HepG2 (cell line): ENCODE measurements around the gene CSTPP1.

ENCODE experiments used
- CBFB ChIP-seq: sonication (generic); formaldehyde crosslinking; IDR thresholded peaks from 2 replicates; pipeline ENCODE4 v1.4.0; 2020; ENCODE audit warnings: missing genetic modification reagents
- MAFK ChIP-seq, 2 experiments: IDR thresholded peaks in 1 of 2; conservative IDR thresholded peaks in 1 of 2; 2 replicates each; pipeline ENCODE4 v1.6.1; 2011; ENCODE audit warnings: improper control_type of control experiment in 2 of 2, low read length in 2 of 2
- NFYB ChIP-seq: sonication (generic); formaldehyde crosslinking; IDR thresholded peaks from 2 replicates; pipeline ENCODE4 v1.4.0; 2020; ENCODE audit warnings: missing genetic modification reagents
- POLR2AphosphoS5 ChIP-seq: IDR thresholded peaks from 2 replicates; pipeline ENCODE4 v1.6.1; 2012; ENCODE audit warnings: low read depth, low read length
- ZBTB3 ChIP-seq: sonication (generic); formaldehyde crosslinking; IDR thresholded peaks from 2 replicates; pipeline ENCODE4 v1.4.0; 2020; ENCODE audit warnings: low read depth, mild to moderate bottlenecking, moderate library complexity, missing genetic modification reagents, borderline replicate concordance
- ZNF670 ChIP-seq: sonication (generic); formaldehyde crosslinking; IDR thresholded peaks from 2 replicates; pipeline ENCODE4 v1.8.0; 2022; ENCODE audit warnings: mild to moderate bottlenecking, missing genetic modification reagents, borderline replicate concordance
- TF ChIP-seq, protein P1 (sequence below): IDR thresholded peaks from 2 replicates; pipeline ENCODE4 v1.6.1; 2012; ENCODE audit warnings: inconsistent platforms
- TF ChIP-seq, protein P2 (sequence below): sonication (generic); formaldehyde crosslinking; IDR thresholded peaks from 2 replicates; pipeline ENCODE4 v1.5.0; 2020; ENCODE audit warnings: mild to moderate bottlenecking, missing genetic modification reagents, moderate library complexity

DNA sequence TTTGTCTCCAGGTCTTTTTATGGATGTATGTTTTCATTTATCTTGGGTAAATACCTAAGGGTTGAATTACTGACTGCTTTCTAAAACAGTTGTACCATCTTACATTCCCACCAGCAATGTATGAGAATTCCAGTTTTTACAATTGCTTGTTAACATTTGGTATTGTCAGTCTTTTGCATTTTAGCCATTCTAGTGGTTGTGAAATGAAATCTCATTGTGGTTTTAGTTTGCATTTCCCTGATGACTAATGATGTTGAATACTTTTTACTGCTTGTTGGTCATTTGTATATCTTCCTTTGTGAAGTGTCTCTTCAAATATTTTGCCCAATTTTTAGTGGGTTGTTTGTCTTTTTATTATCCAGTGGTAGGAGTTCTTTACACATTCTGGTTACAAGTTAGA, 147.4 kb downstream of the CSTPP1 start:
- TF ChIP-seq, protein P1, sequence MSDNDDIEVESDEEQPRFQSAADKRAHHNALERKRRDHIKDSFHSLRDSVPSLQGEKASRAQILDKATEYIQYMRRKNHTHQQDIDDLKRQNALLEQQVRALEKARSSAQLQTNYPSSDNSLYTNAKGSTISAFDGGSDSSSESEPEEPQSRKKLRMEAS = no peak
- TF ChIP-seq CBFB (CRISPR knock-in tag) = no peak
- no peak for TF ChIP-seq MAFK (conservative IDR thresholded peaks at IDR 0.05 in 1 of 2, IDR thresholded peaks at IDR 0.05 in 1 of 2; ENCODE audit: low read length in 2 of 2)
- TF ChIP-seq POLR2AphosphoS5 = no peak
- no peak for TF ChIP-seq NFYB (CRISPR knock-in tag)
- TF ChIP-seq ZNF670 (CRISPR knock-in tag) = no peak
- TF ChIP-seq ZBTB3 (CRISPR knock-in tag) = no peak
- TF ChIP-seq, protein P2, sequence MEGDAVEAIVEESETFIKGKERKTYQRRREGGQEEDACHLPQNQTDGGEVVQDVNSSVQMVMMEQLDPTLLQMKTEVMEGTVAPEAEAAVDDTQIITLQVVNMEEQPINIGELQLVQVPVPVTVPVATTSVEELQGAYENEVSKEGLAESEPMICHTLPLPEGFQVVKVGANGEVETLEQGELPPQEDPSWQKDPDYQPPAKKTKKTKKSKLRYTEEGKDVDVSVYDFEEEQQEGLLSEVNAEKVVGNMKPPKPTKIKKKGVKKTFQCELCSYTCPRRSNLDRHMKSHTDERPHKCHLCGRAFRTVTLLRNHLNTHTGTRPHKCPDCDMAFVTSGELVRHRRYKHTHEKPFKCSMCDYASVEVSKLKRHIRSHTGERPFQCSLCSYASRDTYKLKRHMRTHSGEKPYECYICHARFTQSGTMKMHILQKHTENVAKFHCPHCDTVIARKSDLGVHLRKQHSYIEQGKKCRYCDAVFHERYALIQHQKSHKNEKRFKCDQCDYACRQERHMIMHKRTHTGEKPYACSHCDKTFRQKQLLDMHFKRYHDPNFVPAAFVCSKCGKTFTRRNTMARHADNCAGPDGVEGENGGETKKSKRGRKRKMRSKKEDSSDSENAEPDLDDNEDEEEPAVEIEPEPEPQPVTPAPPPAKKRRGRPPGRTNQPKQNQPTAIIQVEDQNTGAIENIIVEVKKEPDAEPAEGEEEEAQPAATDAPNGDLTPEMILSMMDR = no peak
